PC-9 (cell line): Measurements from ENCODE around the gene TPRKB. TPM values are rescaled to one million over a fixed set of nuclear protein-coding genes. Genes with fewer than 3 reads are reported as not detected.
"Not testable (repeated sequence)": the region's sequence is repeated elsewhere in the genome, so short reads cannot be mapped to it uniquely, and the experiment has no call there.

Experiments
- BruUV-seq: library from RNA; stranded (reverse); fragments of 400-500 nt; replicated peaks from 2 replicates; lab custom pipeline; 2021; lab: Mats Ljungman, UMichigan
- CTCF ChIA-PET: fragments of 300-600 bp; sonication (Branson Sonifier 250); formaldehyde crosslinking; loops from one replicate; lab custom pipeline; 2022; ENCODE audit warnings: antibody characterized with exemption; lab: Charles Lee
- POLR2A ChIA-PET: fragments of 300-600 bp; sonication (Branson Sonifier 250); formaldehyde crosslinking; loops from one replicate; lab custom pipeline; 2022; ENCODE audit warnings: antibody characterized with exemption; ENCODE audit not compliant: unreplicated experiment; lab: Charles Lee
- DNase-seq, 2 experiments: peaks; one replicate each; pipeline versions ENCODE4 v3.0.0 to v3.0.0-alpha.2; 2015 to 2022; ENCODE audit warnings: mixed read lengths in 1 of 2
- H2AFZ ChIP-seq: fragments of 200-600 bp; sonication (generic); 2 replicates; pipeline ENCODE4 v1.8.1; 2017; ENCODE audit warnings: antibody characterized with exemption
- H3F3A ChIP-seq: fragments of 200-600 bp; sonication (generic); 2 replicates; pipeline ENCODE4 v1.8.1; 2017; ENCODE audit warnings: antibody characterized with exemption, mild to moderate bottlenecking, low read depth; ENCODE audit not compliant: insufficient read depth
- H3K27ac ChIP-seq: fragments of 200-600 bp; sonication (generic); 2 replicates; pipeline ENCODE4 v1.6.1; 2016; ENCODE audit warnings: mixed run types
- H3K27me3 ChIP-seq: fragments of 200-600 bp; sonication (generic); 2 replicates; pipeline ENCODE4 v1.6.1; 2016; ENCODE audit warnings: low read depth, mixed run types; ENCODE audit not compliant: insufficient read depth
- H3K36me3 ChIP-seq: fragments of 200-600 bp; sonication (generic); 2 replicates; pipeline ENCODE4 v1.6.1; 2016; ENCODE audit warnings: low read depth, mixed run types
- H3K4me1 ChIP-seq: fragments of 200-600 bp; sonication (generic); replicated peaks from 2 replicates; pipeline ENCODE4 v1.6.1; 2016; ENCODE audit warnings: mixed run types; ENCODE audit not compliant: insufficient read depth
- H3K4me2 ChIP-seq: fragments of 200-600 bp; sonication (generic); 2 replicates; pipeline ENCODE4 v1.6.1; 2017; ENCODE audit warnings: mixed run types
- H3K4me3 ChIP-seq: fragments of 200-600 bp; sonication (generic); 2 replicates; pipeline ENCODE4 v1.6.1; 2016; ENCODE audit warnings: mixed run types
- H3K79me2 ChIP-seq: fragments of 200-600 bp; sonication (generic); 2 replicates; pipeline ENCODE4 v1.6.1; 2017; ENCODE audit warnings: low read depth, mixed run types
- H3K9me2 ChIP-seq: fragments of 200-600 bp; sonication (generic); 2 replicates; pipeline ENCODE4 v1.8.1; 2017; ENCODE audit warnings: mild to moderate bottlenecking; ENCODE audit not compliant: insufficient read depth
- H3K9me3 ChIP-seq: fragments of 200-600 bp; sonication (generic); 2 replicates; pipeline ENCODE4 v1.8.1; 2016; ENCODE audit warnings: low read depth; ENCODE audit not compliant: insufficient read depth
- H4K20me1 ChIP-seq: fragments of 200-600 bp; sonication (generic); 2 replicates; pipeline ENCODE4 v1.8.1; 2017; ENCODE audit not compliant: insufficient read depth
- CTCF ChIP-seq: fragments of 200-600 bp; sonication (generic); conservative IDR thresholded peaks from 2 replicates; pipeline ENCODE4 v1.6.1; 2017; ENCODE audit warnings: mixed run types, antibody characterized with exemption, mild to moderate bottlenecking, moderate library complexity
- EZH2 ChIP-seq: fragments of 200-600 bp; sonication (generic); IDR thresholded peaks from 2 replicates; pipeline ENCODE4 v1.8.0; 2017; ENCODE audit warnings: antibody characterized with exemption, low read depth
- intact Hi-C: fragments of 100-400 bp; cut with micrococcal nuclease; formaldehyde crosslinking; loops from one replicate; pipeline ENCODE4 v1.10.0; 2022; ENCODE audit not compliant: unreplicated experiment
- total RNA-seq: library from RNA; stranded (reverse); gene quantifications from 2 replicates; pipeline ENCODE4 v1.2.3, GENCODE V29; 2021

Gene TPRKB
- total RNA-seq, 1 experiment from 2014 or later: 33.8 TPM

GRCh38 chr2:73730810-73731209, 6.3 kb downstream of the TPRKB start:
- no peak overlapping the region for H3K4me3 ChIP-seq
- BruUV-seq: no TSS peak
- H3K9me3 ChIP-seq: no peaks in the 10 kb centered on the region
- no peaks in the 10 kb centered on the region for H4K20me1 ChIP-seq
- CTCF ChIA-PET: no interaction called here
- POLR2A ChIA-PET: no interaction called here
- peaks cover 5% of the 10 kb centered on the region for H3F3A ChIP-seq
- no peaks in the 10 kb centered on the region for H3K9me2 ChIP-seq
- no peak overlapping the region for H2AFZ ChIP-seq
- H3K4me2 ChIP-seq: no peak overlapping the region
- H3K27ac ChIP-seq: no peak overlapping the region
- H3K27me3 ChIP-seq: no peaks in the 10 kb centered on the region
- H3K36me3 ChIP-seq: peaks cover 13% of the 10 kb centered on the region; the same call in 1 of the 2 replicates
- H3K79me2 ChIP-seq: peaks cover 10% of the 10 kb centered on the region
- intact Hi-C loops: no loop called here
- DNase-seq: no peak
- TF ChIP-seq CTCF: no peak
- peaks cover 6% of the 10 kb centered on the region; the same call in 1 of the 2 replicates for H3K4me1 ChIP-seq

- DNase-seq: no peak
- no peak overlapping the region for H2AFZ ChIP-seq
- no peak overlapping the region for H3K27ac ChIP-seq
- H3K4me3 ChIP-seq: no peak overlapping the region
- H3K4me2 ChIP-seq: no peak overlapping the region
- TF ChIP-seq CTCF: no peak
- TF ChIP-seq EZH2: no peak
- H3K9me2 ChIP-seq: no peaks in the 10 kb centered on the region
- no TSS peak for BruUV-seq
- H4K20me1 ChIP-seq: no peaks in the 10 kb centered on the region
- no peaks in the 10 kb centered on the region for H3K9me3 ChIP-seq
- peaks cover 13% of the 10 kb centered on the region; the same call in 1 of the 2 replicates for H3K36me3 ChIP-seq
- H3K79me2 ChIP-seq: no peaks in the 10 kb centered on the region
- intact Hi-C loops: no loop called here
- ChIA-PET CTCF (no interaction called here), POLR2A (no interaction called here)
- peaks cover 4% of the 10 kb centered on the region; the same call in 1 of the 2 replicates for H3F3A ChIP-seq
- H3K27me3 ChIP-seq: no peaks in the 10 kb centered on the region; the same call in 1 of the 2 replicates
- H3K4me1 ChIP-seq: no peaks in the 10 kb centered on the region
Observed at GRCh38 chr2:73728711-73729110, 8.4 kb downstream of the TPRKB start.

GRCh38 chr2:73728043-73728442, 9.1 kb downstream of the TPRKB start:
- Histone ChIP-seq H4K20me1 (no peaks in the 10 kb centered on the region), H3K79me2 (no peaks in the 10 kb centered on the region), H3K36me3 (peaks cover 13% of the 10 kb centered on the region; the same call in 1 of the 2 replicates), H3K4me1 (no peaks in the 10 kb centered on the region), H3K4me2 (no peak overlapping the region), H3K27me3 (no peaks in the 10 kb centered on the region; the same call in 1 of the 2 replicates), H3K9me3 (no peaks in the 10 kb centered on the region), H2AFZ (no peak overlapping the region), H3K27ac (no peak overlapping the region), H3F3A (peaks cover 4% of the 10 kb centered on the region; the same call in 1 of the 2 replicates), H3K9me2 (no peaks in the 10 kb centered on the region), H3K4me3 (no peak overlapping the region)
- ChIA-PET POLR2A (no interaction called here), CTCF (no interaction called here)
- no peak for DNase-seq
- BruUV-seq: no TSS peak
- no peak for TF ChIP-seq EZH2
- no peak for TF ChIP-seq CTCF
- intact Hi-C loops: no loop called here

GRCh38 chr2:73726657-73727056, 10.5 kb downstream of the TPRKB start:
- H3K4me1 ChIP-seq, H3K79me2 ChIP-seq, CTCF ChIA-PET, H4K20me1 ChIP-seq, H3K36me3 ChIP-seq, H3F3A ChIP-seq, intact Hi-C loops, H3K9me2 ChIP-seq, H3K9me3 ChIP-seq, DNase-seq, BruUV-seq, H2AFZ ChIP-seq, H3K27ac ChIP-seq, H3K4me3 ChIP-seq, POLR2A ChIA-PET, H3K27me3 ChIP-seq, H3K4me2 ChIP-seq: not testable (repeated sequence)
